ENCODE results near the gene DPYSL3. TPM values are rescaled to one million over a fixed set of nuclear protein-coding genes. Genes with fewer than 3 reads are reported as not detected.
A peak's percentile ranks its signal among the peaks of the same experiment; 100 is the strongest.

Gene DPYSL3
- total and polyA plus RNA-seq, 5 experiments from 2014 or later, result not detected

- peaks cover 22 to 49% (median 37%) of the 10 kb centered on the region in 5 donors for H3K27me3 Mint-ChIP-seq
- no peak overlapping the region for H3K4me3 Mint-ChIP-seq
- peaks cover 0 to 3% (median 2%) of the 10 kb centered on the region in 9 donors for H3K9me3 Mint-ChIP-seq
- H3K4me1 Mint-ChIP-seq, result peaks cover 4 to 8% (median 6%) of the 10 kb centered on the region in 4 donors
- POLR2A ChIA-PET, result no interaction called here
- no peak for ATAC-seq
- H3K36me3 Mint-ChIP-seq, result peaks cover 0 to 10% (median 0%) of the 10 kb centered on the region in 3 donors
- DNase-seq, result no peak
- H3K27ac Mint-ChIP-seq, result peak overlapping the region in 1 of 10 donors; percentile 68
Observed at GRCh38 chr5:147508711-147509040, 1.2 kb downstream of the DPYSL3 start.

GRCh38 chr5:147507480-147508126 lies 2.3 kb downstream of the DPYSL3 start:
- DNase-seq (no peak), ATAC-seq (no peak)
- Mint-ChIP-seq H3K27me3 (peaks cover 19 to 49% (median 35%) of the 10 kb centered on the region in 5 donors), H3K9me3 (peaks cover 0 to 3% (median 2%) of the 10 kb centered on the region in 9 donors), H3K36me3 (peaks cover 0 to 10% (median 0%) of the 10 kb centered on the region in 3 donors), H3K4me3 (no peak overlapping the region), H3K4me1 (peaks cover 4 to 8% (median 6%) of the 10 kb centered on the region in 4 donors), H3K27ac (no peak overlapping the region)
- POLR2A ChIA-PET, result no interaction called here

- H3K4me1 Mint-ChIP-seq, result peaks cover 0 to 3% (median 0%) of the 10 kb centered on the region in 4 donors
- peaks cover 0 to 11% (median 2%) of the 10 kb centered on the region in 9 donors for H3K9me3 Mint-ChIP-seq
- DNase-seq (no peak), ATAC-seq (no peak)
- peaks cover 5 to 26% (median 14%) of the 10 kb centered on the region in 5 donors for H3K27me3 Mint-ChIP-seq
- no peak overlapping the region for H3K4me3 Mint-ChIP-seq
- H3K27ac Mint-ChIP-seq, result no peak overlapping the region
- POLR2A ChIA-PET, result no interaction called here
- no peaks in the 10 kb centered on the region for H3K36me3 Mint-ChIP-seq
Observed at GRCh38 chr5:147504535-147504934, 5.3 kb downstream of the DPYSL3 start.

GRCh38 chr5:147504011-147504410 lies 5.9 kb downstream of the DPYSL3 start:
- peaks cover 0 to 11% (median 2%) of the 10 kb centered on the region in 9 donors for H3K9me3 Mint-ChIP-seq
- H3K4me1 Mint-ChIP-seq, result peaks cover 0 to 3% (median 0%) of the 10 kb centered on the region in 4 donors
- DNase-seq (no peak), ATAC-seq (no peak)
- no peak overlapping the region for H3K4me3 Mint-ChIP-seq
- POLR2A ChIA-PET, result no interaction called here
- H3K27me3 Mint-ChIP-seq, result peaks cover 5 to 24% (median 12%) of the 10 kb centered on the region in 5 donors
- H3K27ac Mint-ChIP-seq, result peak overlapping the region in 1 of 10 donors; percentile 51
- H3K36me3 Mint-ChIP-seq, result no peaks in the 10 kb centered on the region

GRCh38 chr5:147490989-147491388 lies 18.9 kb downstream of the DPYSL3 start:
- Mint-ChIP-seq H3K27ac (no peak overlapping the region), H3K9me3 (peaks cover 0 to 4% (median 0%) of the 10 kb centered on the region in 9 donors), H3K4me3 (no peak overlapping the region), H3K4me1 (no peaks in the 10 kb centered on the region), H3K36me3 (no peaks in the 10 kb centered on the region), H3K27me3 (peaks cover 15 to 30% (median 18%) of the 10 kb centered on the region in 5 donors)
- ATAC-seq (no peak), DNase-seq (no peak)
- POLR2A ChIA-PET, result interaction anchor here (0.5 kb wide), 1 partner anchor 67 kb away, joined by 3 read pairs; no protein-coding TSS in a partner anchor

- Mint-ChIP-seq H3K27me3 (peaks cover 13 to 35% (median 18%) of the 10 kb centered on the region in 5 donors), H3K27ac (peak overlapping the region in 1 of 10 donors; percentile 14), H3K36me3 (peaks cover 0 to 6% (median 0%) of the 10 kb centered on the region in 3 donors), H3K4me3 (no peak overlapping the region), H3K4me1 (peaks cover 0 to 6% (median 0%) of the 10 kb centered on the region in 4 donors), H3K9me3 (peaks cover 0 to 10% (median 0%) of the 10 kb centered on the region in 9 donors)
- POLR2A ChIA-PET, result no interaction called here
- ATAC-seq (no peak), DNase-seq (no peak)
Observed at GRCh38 chr5:147487031-147487750, 22.7 kb downstream of the DPYSL3 start.

- peaks cover 13 to 30% (median 18%) of the 10 kb centered on the region in 5 donors for H3K27me3 Mint-ChIP-seq
- H3K27ac Mint-ChIP-seq, result no peak overlapping the region
- H3K4me3 Mint-ChIP-seq, result no peak overlapping the region
- POLR2A ChIA-PET, result no interaction called here
- DNase-seq, result no peak
- H3K9me3 Mint-ChIP-seq, result peaks cover 0 to 10% (median 0%) of the 10 kb centered on the region in 9 donors
- no peak for ATAC-seq
- peaks cover 0 to 6% (median 0%) of the 10 kb centered on the region in 3 donors for H3K36me3 Mint-ChIP-seq
- peaks cover 0 to 6% (median 0%) of the 10 kb centered on the region in 4 donors for H3K4me1 Mint-ChIP-seq
Observed at GRCh38 chr5:147485814-147486213, 24.1 kb downstream of the DPYSL3 start.

GRCh38 chr5:147485046-147485445 lies 24.8 kb downstream of the DPYSL3 start:
- Mint-ChIP-seq H3K4me1 (peaks cover 0 to 6% (median 0%) of the 10 kb centered on the region in 4 donors), H3K9me3 (peaks cover 0 to 9% (median 0%) of the 10 kb centered on the region in 9 donors), H3K4me3 (no peak overlapping the region), H3K27me3 (peaks cover 14 to 32% (median 21%) of the 10 kb centered on the region in 5 donors), H3K27ac (no peak overlapping the region), H3K36me3 (peaks cover 0 to 10% (median 0%) of the 10 kb centered on the region in 3 donors)
- ATAC-seq (no peak), DNase-seq (no peak)
- POLR2A ChIA-PET, result no interaction called here

GRCh38 chr5:147484708-147485020 lies 25.2 kb downstream of the DPYSL3 start:
- Mint-ChIP-seq H3K4me1 (peaks cover 0 to 8% (median 0%) of the 10 kb centered on the region in 4 donors), H3K27ac (no peak overlapping the region)

GRCh38 chr5:147483961-147484707 lies 25.7 kb downstream of the DPYSL3 start:
- no peak for ATAC-seq

More at GRCh38 chr5:147484708-147485020, 25.2 kb downstream of the DPYSL3 start:
- ATAC-seq, result no peak
- POLR2A ChIA-PET, result no interaction called here
- no peak overlapping the region for H3K4me3 Mint-ChIP-seq
- H3K9me3 Mint-ChIP-seq, result peaks cover 0 to 6% (median 0%) of the 10 kb centered on the region in 9 donors
- peaks cover 0 to 12% (median 0%) of the 10 kb centered on the region in 3 donors for H3K36me3 Mint-ChIP-seq
- peaks cover 14 to 31% (median 20%) of the 10 kb centered on the region in 5 donors for H3K27me3 Mint-ChIP-seq
- DNase-seq, result no peak

GRCh38 chr5:147483188-147483790 lies 26.6 kb downstream of the DPYSL3 start:
- peaks cover 0 to 6% (median 0%) of the 10 kb centered on the region in 9 donors for H3K9me3 Mint-ChIP-seq
- DNase-seq (no peak), ATAC-seq (no peak)
- H3K4me1 Mint-ChIP-seq, result peaks cover 0 to 13% (median 0%) of the 10 kb centered on the region in 4 donors
- POLR2A ChIA-PET, result no interaction called here
- H3K27ac Mint-ChIP-seq, result no peak overlapping the region
- peaks cover 13 to 42% (median 18%) of the 10 kb centered on the region in 5 donors for H3K27me3 Mint-ChIP-seq
- H3K4me3 Mint-ChIP-seq, result no peak overlapping the region
- peaks cover 0 to 12% (median 0%) of the 10 kb centered on the region in 3 donors for H3K36me3 Mint-ChIP-seq

More at GRCh38 chr5:147483961-147484707, 25.7 kb downstream of the DPYSL3 start:
- peaks cover 0 to 6% (median 0%) of the 10 kb centered on the region in 9 donors for H3K9me3 Mint-ChIP-seq
- peaks cover 0 to 12% (median 0%) of the 10 kb centered on the region in 3 donors for H3K36me3 Mint-ChIP-seq
- peaks cover 14 to 34% (median 19%) of the 10 kb centered on the region in 5 donors for H3K27me3 Mint-ChIP-seq
- H3K4me3 Mint-ChIP-seq, result no peak overlapping the region
- POLR2A ChIA-PET, result no interaction called here
- H3K27ac Mint-ChIP-seq, result no peak overlapping the region
- peaks cover 0 to 13% (median 0%) of the 10 kb centered on the region in 4 donors for H3K4me1 Mint-ChIP-seq
- DNase-seq, result no peak

- POLR2A ChIA-PET, result no interaction called here
- no peak overlapping the region for H3K4me3 Mint-ChIP-seq
- ATAC-seq (no peak), DNase-seq (no peak)
- peaks cover 13 to 42% (median 16%) of the 10 kb centered on the region in 5 donors for H3K27me3 Mint-ChIP-seq
- H3K4me1 Mint-ChIP-seq, result peaks cover 0 to 13% (median 0%) of the 10 kb centered on the region in 4 donors
- peaks cover 0 to 6% (median 0%) of the 10 kb centered on the region in 9 donors for H3K9me3 Mint-ChIP-seq
- H3K36me3 Mint-ChIP-seq, result peaks cover 0 to 12% (median 0%) of the 10 kb centered on the region in 3 donors
- H3K27ac Mint-ChIP-seq, result no peak overlapping the region
Observed at GRCh38 chr5:147482706-147483180, 27.1 kb downstream of the DPYSL3 start.

Data from naive thymus-derived CD8-positive, alpha-beta T cell (primary cell).